Measurements from ENCODE around the gene MTERF1.
A peak's percentile ranks its signal among the peaks of the same experiment; 100 is the strongest.

Gene MTERF1

GRCh38 chr7:91832493-91833045 is 47.9 kb downstream of the MTERF1 start:
- DNase-seq (ENCODE audit: low spot score) = no peak

GRCh38 chr7:91827169-91827568 is 53.3 kb downstream of the MTERF1 start:
- no peak for DNase-seq (ENCODE audit: low spot score)

GRCh38 chr7:91826377-91826776 is 54.1 kb downstream of the MTERF1 start:
- peak; percentile 62 for DNase-seq (ENCODE audit: low spot score)

- DNase-seq (ENCODE audit: low spot score) = no peak
Observed at GRCh38 chr7:91824201-91824600, 56.3 kb downstream of the MTERF1 start.

Measured in kidney tubule cell (primary cell).